Nephron progenitor cell (in vitro differentiated cells): ENCODE measurements around the gene NAXD.
A peak's percentile ranks its signal among the peaks of the same experiment; 100 is the strongest.

Experiments
- DNase-seq: peaks from one replicate; pipeline ENCODE4 v3.0.0; 2021
- H3K27ac Mint-ChIP-seq: 2 replicates; pipeline ENCODE4 v1.8.0; 2021; ENCODE audit warnings: mild to moderate bottlenecking, moderate library complexity, mixed read lengths
- H3K27me3 Mint-ChIP-seq: 2 replicates; pipeline ENCODE4 v1.8.0; 2021; ENCODE audit warnings: mild to moderate bottlenecking, low read depth, mixed read lengths; ENCODE audit not compliant: poor library complexity
- H3K36me3 Mint-ChIP-seq: 2 replicates; pipeline ENCODE4 v1.8.0; 2021; ENCODE audit warnings: low read depth, mixed read lengths
- H3K4me1 Mint-ChIP-seq: 2 replicates; pipeline ENCODE4 v1.8.0; 2021; ENCODE audit warnings: mixed read lengths
- H3K4me3 Mint-ChIP-seq: 2 replicates; pipeline ENCODE4 v1.8.0; 2021; ENCODE audit warnings: mild to moderate bottlenecking, moderate library complexity, mixed read lengths
- H3K9me3 Mint-ChIP-seq: 2 replicates; pipeline ENCODE4 v1.8.0; 2021; ENCODE audit warnings: mild to moderate bottlenecking, moderate library complexity, mixed read lengths
- TF ChIP-seq, protein P1 (sequence below): fragments of 200-600 bp; sonication (generic); IDR thresholded peaks from 2 replicates; pipeline ENCODE4 v1.5.0; 2021; ENCODE audit warnings: antibody characterized with exemption

Gene NAXD

GRCh38 chr13:110642291-110642981 lies 27.1 kb downstream of the NAXD start:
- TF ChIP-seq, protein P1, sequence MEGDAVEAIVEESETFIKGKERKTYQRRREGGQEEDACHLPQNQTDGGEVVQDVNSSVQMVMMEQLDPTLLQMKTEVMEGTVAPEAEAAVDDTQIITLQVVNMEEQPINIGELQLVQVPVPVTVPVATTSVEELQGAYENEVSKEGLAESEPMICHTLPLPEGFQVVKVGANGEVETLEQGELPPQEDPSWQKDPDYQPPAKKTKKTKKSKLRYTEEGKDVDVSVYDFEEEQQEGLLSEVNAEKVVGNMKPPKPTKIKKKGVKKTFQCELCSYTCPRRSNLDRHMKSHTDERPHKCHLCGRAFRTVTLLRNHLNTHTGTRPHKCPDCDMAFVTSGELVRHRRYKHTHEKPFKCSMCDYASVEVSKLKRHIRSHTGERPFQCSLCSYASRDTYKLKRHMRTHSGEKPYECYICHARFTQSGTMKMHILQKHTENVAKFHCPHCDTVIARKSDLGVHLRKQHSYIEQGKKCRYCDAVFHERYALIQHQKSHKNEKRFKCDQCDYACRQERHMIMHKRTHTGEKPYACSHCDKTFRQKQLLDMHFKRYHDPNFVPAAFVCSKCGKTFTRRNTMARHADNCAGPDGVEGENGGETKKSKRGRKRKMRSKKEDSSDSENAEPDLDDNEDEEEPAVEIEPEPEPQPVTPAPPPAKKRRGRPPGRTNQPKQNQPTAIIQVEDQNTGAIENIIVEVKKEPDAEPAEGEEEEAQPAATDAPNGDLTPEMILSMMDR, result no peak
- Mint-ChIP-seq H3K27ac (peak overlapping the region; percentile 59), H3K4me1 (peaks cover 51% of the 10 kb centered on the region), H3K27me3 (no peaks in the 10 kb centered on the region), H3K9me3 (no peaks in the 10 kb centered on the region), H3K4me3 (no peak overlapping the region), H3K36me3 (peaks cover 31% of the 10 kb centered on the region)
- DNase-seq, result no peak

DNA sequence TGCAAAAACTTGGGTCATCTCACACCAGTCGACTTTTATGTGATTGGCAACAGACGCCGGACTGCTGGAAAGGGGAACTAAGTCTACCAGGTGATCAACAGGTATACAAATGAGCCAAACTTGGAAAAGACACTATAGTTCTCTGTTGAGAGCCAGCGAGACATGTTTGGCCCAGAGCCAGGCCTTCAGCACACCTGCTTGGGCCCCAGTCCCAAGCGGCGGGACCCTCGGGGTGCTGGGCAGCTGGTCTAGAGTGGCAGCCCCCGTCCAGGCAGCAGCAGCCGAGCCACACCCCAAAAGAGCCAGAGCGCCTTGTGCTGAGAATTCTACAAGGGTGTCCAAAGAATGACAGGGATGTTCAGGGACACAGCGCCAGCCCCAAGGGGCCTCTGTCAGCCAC lies 28.0 kb downstream of the NAXD start:
- DNase-seq, result no peak
- Mint-ChIP-seq H3K27ac (peak overlapping the region; percentile 59), H3K4me1 (peaks cover 46% of the 10 kb centered on the region), H3K36me3 (peaks cover 30% of the 10 kb centered on the region), H3K27me3 (no peaks in the 10 kb centered on the region), H3K9me3 (no peaks in the 10 kb centered on the region), H3K4me3 (no peak overlapping the region)
- TF ChIP-seq, protein P1, result no peak

DNA sequence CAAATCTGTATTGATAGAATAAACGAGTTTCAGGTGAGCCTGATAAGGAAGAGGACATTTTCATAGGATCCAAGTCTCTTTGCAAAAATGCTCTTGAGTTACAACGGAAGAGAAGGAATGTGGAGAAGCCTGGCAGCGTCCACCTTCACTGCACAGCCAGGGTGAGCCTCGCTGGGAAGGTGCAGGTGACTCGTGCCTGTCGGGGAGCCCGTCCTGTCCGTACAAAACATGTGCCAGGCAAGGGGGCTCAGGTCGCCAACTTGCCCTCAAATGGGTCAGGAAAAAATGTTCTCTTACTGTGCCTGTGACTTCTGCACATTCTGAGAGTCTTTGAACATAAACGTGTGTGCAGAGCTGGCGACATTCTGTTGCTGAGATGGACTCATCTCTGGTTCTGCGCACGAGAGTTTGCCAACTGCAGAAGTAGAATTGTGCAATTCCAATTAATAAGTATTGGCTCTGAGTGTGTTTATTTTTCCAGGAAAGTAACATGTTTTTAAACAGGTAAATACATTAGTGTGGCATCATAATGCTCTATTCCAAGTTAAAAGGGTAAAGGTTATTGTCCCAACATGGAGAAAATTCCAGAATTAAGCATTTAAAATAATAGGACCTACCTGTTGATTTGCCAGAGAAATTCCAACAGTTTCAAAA lies 28.6 kb downstream of the NAXD start:
- Mint-ChIP-seq H3K36me3 (peaks cover 24% of the 10 kb centered on the region), H3K4me3 (no peak overlapping the region), H3K9me3 (no peaks in the 10 kb centered on the region), H3K27me3 (no peaks in the 10 kb centered on the region), H3K4me1 (peaks cover 41% of the 10 kb centered on the region), H3K27ac (no peak overlapping the region)
- DNase-seq, result no peak
- TF ChIP-seq, protein P1, result no peak

DNA sequence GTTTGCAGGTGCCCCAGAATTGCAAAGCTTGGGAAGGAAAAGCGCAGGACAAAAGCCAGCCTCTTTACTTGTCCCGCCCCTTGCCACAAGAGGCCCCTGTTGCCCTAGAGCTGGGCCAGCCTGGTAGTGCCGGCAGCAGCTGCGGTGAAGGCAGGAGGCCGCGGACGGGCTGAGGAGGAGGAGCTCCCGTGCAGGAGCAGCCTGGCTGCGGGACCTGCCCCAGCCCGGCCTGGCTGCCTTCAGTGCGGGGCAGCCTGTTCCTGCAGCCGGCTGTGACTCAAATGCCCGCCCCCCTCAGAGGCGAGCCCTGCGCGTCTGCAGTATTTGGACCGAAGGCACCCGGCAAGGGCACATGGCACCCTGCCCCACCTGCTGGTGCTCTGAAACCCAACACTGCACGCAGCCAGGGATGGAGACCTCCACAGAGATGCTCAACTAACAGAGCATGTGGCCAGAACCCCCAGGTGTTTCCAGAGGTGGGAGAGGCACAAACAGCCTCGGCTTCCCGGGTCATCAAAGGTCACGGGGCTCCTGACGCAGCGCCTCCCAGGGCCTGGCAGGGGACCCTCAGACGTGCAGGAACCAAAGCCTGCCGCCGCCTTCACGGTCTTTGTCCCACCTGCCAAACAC lies 29.7 kb downstream of the NAXD start:
- Mint-ChIP-seq H3K4me1 (peaks cover 41% of the 10 kb centered on the region), H3K36me3 (peaks cover 22% of the 10 kb centered on the region), H3K4me3 (no peak overlapping the region), H3K27ac (no peak overlapping the region), H3K9me3 (no peaks in the 10 kb centered on the region), H3K27me3 (no peaks in the 10 kb centered on the region)
- TF ChIP-seq, protein P1, result peak; percentile 37
- peak; percentile 71 for DNase-seq

DNA sequence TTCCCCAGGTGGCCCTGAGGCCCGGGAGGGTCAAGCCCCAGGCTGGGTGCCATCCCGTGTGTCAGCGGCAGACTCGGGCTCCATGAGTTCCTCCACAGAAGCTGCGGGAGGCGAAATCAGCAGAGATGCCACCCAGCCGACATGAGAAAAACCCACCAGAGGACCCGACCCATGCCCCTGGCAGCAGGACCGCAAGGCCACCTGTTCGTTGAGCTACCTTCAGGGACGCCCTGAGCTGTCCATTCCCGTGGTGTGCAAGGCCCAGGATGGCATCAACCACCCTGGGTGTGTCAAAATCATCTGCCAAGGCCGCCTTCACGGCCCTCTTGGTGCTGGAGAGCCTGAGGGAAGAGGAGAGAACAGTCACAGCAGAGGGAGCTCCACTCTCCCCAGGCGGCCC lies 30.4 kb downstream of the NAXD start:
- no peak for DNase-seq
- Mint-ChIP-seq H3K9me3 (no peaks in the 10 kb centered on the region), H3K27me3 (no peaks in the 10 kb centered on the region), H3K4me3 (no peak overlapping the region), H3K36me3 (peaks cover 17% of the 10 kb centered on the region), H3K27ac (no peak overlapping the region), H3K4me1 (peaks cover 34% of the 10 kb centered on the region)
- TF ChIP-seq, protein P1, result no peak
